Measurements from ENCODE around the gene CAMK1.

- TF ChIP-seq CTCF (IDR thresholded peaks at IDR 0.05), result no peak
- TF ChIP-seq ZFX (IDR thresholded peaks at IDR 0.05; ENCODE audit: borderline replicate concordance), result no peak
These were observed 41.1 kb upstream of the CAMK1 start for GRCh38 chr3:9810846-9811245.

All from 22Rv1 (cell line).